MM.1S (cell line): ENCODE measurements around the gene TADA2B.

ENCODE experiments used
- EZH2phosphoT487 ChIP-seq: fragments of 300-600 bp; sonication (generic); IDR thresholded peaks from 2 replicates; pipeline ENCODE4 v1.6.1; 2018; ENCODE audit warnings: antibody characterized with exemption, low read length
- TF ChIP-seq, protein P1 (sequence below): fragments of 300-600 bp; sonication (generic); IDR thresholded peaks from 2 replicates; pipeline ENCODE4 v1.5.1; 2016; ENCODE audit warnings: antibody characterized with exemption, low read length, mixed read lengths

DNA sequence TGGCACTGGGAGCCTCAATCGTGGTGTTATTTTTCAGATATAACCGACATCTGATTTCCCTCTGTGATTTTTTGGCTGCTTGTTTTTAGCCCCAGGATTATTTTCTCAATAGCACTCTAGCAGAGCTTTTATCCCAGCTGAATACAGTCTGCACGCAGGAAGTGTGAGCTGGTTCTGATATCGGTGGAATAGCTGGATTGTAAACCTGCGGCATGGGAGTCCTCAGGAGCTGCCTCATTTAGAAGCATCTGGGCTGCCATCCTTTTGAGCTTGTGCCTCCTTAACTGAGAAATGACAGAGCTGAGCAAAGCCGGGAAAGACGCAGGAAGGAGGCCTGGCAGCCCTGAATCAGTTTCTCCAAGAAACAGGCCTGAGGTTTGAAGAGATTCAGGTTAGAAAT lies 53.1 kb downstream of the TADA2B start:
- TF ChIP-seq, protein P1, sequence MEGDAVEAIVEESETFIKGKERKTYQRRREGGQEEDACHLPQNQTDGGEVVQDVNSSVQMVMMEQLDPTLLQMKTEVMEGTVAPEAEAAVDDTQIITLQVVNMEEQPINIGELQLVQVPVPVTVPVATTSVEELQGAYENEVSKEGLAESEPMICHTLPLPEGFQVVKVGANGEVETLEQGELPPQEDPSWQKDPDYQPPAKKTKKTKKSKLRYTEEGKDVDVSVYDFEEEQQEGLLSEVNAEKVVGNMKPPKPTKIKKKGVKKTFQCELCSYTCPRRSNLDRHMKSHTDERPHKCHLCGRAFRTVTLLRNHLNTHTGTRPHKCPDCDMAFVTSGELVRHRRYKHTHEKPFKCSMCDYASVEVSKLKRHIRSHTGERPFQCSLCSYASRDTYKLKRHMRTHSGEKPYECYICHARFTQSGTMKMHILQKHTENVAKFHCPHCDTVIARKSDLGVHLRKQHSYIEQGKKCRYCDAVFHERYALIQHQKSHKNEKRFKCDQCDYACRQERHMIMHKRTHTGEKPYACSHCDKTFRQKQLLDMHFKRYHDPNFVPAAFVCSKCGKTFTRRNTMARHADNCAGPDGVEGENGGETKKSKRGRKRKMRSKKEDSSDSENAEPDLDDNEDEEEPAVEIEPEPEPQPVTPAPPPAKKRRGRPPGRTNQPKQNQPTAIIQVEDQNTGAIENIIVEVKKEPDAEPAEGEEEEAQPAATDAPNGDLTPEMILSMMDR = no peak
- no peak for TF ChIP-seq EZH2phosphoT487
